Stimulated activated CD4-positive, alpha-beta T cell treated with anti-CD3 and anti-CD28 coated beads, Interleukin-4, amount 100 ng/mL, for 1 hour (primary cell): ENCODE measurements around the gene CAMK2A.

Experiments used
- DNase-seq: peaks from one replicate; pipeline ENCODE4 v3.0.0-alpha.2; 2020

Gene CAMK2A

DNA sequence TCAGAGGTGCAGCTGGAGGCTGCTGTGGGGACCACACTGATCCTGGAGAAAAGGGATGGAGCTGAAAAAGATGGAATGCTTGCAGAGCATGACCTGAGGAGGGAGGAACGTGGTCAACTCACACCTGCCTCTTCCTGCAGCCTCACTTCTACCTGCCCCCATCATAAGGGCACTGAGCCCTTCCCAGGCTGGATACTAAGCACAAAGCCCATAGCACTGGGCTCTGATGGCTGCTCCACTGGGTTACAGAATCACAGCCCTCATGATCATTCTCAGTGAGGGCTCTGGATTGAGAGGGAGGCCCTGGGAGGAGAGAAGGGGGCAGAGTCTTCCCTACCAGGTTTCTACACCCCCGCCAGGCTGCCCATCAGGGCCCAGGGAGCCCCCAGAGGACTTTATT lies 105.6 kb downstream of the CAMK2A start:
- no peak for DNase-seq

GRCh38 chr5:150183436-150183835 lies 106.1 kb downstream of the CAMK2A start:
- no peak for DNase-seq

GRCh38 chr5:150182774-150183173 lies 106.8 kb downstream of the CAMK2A start:
- no peak for DNase-seq

DNA sequence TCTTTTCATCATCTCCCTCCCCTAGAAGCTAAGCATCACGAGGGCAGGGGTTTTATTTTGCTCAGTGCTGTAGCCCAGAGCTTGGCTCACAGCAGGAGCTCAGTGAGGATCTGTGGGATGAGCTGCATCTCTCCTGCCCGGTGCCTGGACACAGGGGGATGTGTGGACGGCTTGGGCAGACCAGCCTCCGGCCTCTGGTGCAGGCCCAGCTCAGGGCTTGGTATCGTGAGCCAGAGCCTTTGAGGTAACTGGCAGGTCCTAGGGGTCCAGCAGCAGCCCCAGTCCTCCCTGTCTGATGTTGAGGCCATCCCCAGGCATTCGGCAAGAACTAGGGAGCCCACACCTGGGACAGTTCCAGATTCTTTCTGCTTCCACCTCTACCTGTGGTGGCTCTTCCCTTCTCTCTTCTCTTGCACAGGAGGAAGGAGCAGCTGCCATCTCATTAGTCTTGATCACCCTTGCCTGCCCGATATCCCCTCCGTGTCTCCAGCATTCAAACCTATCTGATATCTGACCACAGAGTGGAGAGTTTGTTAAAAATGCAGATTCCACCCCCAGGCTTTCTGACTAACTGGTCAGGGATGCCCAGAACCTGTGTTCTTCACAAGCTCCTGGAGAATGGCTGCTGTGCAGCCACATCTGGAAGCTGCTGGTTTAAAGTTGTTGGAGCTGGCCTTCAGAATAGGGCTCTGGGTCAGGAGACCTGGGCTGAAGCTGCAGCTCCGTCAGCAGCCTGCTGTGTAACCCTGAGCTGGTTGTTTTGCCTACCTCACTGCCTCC lies 107.6 kb downstream of the CAMK2A start:
- no peak for DNase-seq

DNA sequence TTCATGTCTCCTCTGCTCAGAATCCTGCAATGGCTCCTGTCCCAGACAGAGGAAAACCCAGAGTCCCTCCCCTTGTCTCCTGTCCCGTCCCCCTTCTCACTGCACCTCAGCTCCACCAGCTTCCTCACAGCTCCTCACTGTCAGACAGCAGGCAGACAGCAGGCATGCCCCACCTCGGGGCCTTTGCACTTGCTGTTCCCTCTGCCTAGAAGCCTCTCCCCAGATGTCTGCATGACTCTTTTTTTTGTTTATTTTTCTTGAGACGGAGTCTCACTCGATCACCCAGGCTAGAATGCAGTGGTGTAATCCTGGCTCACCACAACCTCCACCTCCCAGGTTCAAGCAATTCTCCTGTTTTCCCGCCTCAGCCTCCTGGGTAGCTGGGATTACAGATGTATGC lies 108.5 kb downstream of the CAMK2A start:
- DNase-seq, result no peak

GRCh38 chr5:150180241-150181026 lies 109.1 kb downstream of the CAMK2A start:
- no peak for DNase-seq

DNA sequence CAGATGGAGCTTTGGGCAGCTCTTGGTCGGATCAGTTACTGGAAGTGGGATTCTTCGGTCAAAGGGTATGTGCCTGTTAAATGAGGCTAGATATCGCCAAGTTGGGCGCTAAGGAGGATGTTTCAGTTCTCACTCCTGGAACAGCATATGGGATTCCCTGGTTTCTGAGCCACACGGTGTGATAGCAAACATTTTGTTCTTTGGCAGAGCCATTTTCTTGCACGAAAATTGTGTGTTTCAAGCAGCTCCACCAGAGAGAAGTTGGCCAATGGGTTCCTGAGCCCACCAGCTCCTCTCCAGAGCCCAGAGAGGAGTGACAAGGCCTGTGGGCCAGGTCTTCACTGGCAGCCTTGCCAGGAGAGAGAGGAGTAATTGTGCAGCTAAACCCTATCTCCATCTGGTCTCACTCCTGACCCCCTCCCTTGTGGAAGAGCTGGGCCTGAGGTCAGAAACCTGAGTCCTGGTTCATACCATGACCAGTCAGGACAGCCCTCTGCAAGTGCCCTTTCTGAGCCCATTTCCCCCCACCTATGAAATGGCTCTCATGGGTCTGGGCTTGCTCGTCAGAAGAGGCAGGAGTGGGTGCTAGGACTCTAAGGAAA lies 110.5 kb downstream of the CAMK2A start:
- DNase-seq, result no peak

DNA sequence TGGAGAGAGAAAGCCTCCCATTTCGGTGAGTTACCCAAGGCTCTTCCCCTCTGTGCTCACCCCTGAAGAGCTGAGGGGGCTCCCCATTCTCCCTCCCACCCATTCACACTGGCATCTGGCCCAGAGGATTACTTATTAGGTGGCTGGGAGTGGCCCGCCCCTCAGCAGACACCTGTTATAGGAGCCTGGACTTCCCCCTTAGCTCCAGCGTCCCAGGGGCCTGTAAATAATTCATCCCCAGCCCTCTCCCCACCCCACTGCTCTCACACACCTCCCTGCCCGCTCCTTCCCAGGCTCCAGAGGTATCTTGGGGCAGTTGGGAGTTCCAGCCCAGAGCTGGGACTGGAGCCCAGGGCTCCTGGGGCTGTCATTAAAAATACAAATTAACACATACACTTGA lies 111.3 kb downstream of the CAMK2A start:
- DNase-seq, result no peak

DNA sequence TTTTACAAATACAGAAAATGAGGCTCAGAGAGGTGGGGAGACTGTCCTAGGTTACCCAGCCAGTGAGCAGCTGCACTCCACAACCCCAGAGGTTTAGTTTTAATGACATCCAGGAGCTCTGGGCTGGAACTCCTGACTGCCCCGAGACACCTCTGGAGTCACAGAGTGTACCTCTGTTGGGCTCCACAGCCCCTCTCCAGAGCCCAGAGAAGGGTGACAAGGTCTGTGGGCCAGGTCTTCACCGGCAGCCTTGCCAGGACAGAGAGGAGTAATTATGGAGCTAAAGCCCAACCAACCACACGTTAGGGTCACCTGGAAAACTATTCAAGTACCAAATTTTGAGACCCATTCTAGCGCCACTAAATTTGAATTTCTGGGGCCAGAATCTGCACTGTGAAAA lies 111.9 kb downstream of the CAMK2A start:
- no peak for DNase-seq

- no peak for DNase-seq
These were observed 112.7 kb downstream of the CAMK2A start for GRCh38 chr5:150176745-150177477.

DNA sequence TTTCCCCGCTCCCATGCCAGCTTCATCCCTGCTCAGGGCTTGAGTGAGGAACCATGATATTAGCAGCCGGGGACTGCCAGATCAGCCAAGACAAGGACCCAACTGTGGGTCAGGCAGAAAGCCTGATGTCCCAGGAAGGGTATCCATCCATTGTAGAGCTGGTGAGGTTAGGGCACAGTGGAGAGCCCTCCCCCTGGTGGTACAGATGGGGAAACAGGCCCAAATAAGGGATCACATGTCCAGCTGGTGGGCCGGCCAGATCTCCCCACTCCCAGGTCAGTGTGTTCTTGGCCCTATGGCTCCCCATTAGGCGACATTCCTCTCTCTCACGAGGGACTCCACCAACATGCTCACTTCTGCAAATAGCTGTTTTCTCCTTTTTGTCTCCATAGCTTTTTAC lies 114.0 kb downstream of the CAMK2A start:
- DNase-seq, result no peak

DNA sequence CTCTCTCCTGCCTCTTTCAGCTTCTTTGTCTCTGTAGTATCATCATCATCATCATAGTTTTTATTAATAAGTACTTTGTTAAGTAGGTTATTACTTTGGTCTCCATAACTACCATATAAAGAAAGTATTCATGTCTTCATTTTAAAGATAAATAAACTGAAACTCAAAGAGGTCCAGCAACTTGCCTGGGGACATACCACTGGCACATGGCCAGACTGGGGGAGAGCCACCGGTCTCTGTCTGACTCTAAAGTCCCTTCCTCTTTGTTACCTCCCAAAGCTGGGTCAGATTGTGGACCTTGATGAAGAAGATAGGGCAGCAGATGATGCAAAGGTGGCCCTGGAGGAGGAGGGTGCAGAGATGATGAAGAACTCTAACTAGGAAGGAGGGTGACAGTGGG lies 114.5 kb downstream of the CAMK2A start:
- no peak for DNase-seq

- DNase-seq, result no peak
These were observed 115.3 kb downstream of the CAMK2A start for GRCh38 chr5:150174285-150174684.

GRCh38 chr5:150173161-150173560 lies 116.4 kb downstream of the CAMK2A start:
- DNase-seq, result no peak

DNA sequence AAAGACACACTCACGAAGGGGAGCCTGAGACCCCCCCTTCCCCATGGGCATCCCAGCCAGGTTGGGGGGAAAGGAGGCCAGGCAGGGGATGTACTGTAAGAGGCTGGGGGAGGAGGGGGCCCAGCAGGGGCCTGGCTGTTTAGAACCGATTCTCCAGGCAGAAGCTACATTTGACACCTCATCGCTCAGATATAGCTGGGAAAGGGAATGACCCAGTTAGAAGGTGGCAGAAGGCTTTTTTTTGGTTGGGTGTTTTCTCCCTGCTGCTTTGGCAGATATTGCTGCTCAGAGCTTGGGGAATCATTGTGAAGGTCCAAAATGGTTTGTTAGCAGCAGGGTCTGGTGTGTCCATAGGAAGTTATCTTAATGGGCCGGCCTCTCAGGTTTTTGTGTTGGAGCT lies 117.0 kb downstream of the CAMK2A start:
- no peak for DNase-seq

DNA sequence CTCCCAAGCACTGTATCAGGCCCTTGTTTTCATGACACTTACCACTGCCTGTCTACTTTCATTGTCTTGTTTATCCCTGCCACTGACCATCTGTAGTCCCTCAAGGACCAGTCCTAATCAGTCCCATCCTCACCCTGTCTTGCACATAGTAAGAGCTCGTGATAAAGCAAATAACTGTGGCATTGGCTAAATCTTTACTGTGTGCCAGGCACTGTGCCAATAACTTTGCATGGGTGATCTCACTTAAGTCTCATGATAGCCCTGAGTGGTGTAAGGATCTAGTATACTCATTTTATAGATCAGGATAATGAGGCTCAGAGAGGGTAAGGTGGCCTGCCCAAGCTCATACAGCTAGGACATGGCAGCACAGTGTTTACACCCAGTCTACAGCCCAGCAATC lies 117.4 kb downstream of the CAMK2A start:
- DNase-seq, result no peak
